Brain microvascular endothelial cell (primary cell): ENCODE measurements around the gene GMIP.

Experiments used
- DNase-seq: peaks from one replicate; pipeline ENCODE4 v3.0.0-alpha.2; 2020
- H3K27ac ChIP-seq: fragments of 250-450 bp; sonication (Bioruptor Pico); 2 replicates; pipeline ENCODE4 v1.5.1; 2020; ENCODE audit warnings: mild to moderate bottlenecking, moderate library complexity
- H3K27me3 ChIP-seq: fragments of 250-450 bp; sonication (Bioruptor Pico); replicated peaks from 2 replicates; pipeline ENCODE4 v1.5.1; 2020; ENCODE audit warnings: mild to moderate bottlenecking
- H3K36me3 ChIP-seq: fragments of 250-450 bp; sonication (Bioruptor Pico); replicated peaks from 2 replicates; pipeline ENCODE4 v1.5.1; 2020; ENCODE audit warnings: mild to moderate bottlenecking
- H3K4me3 ChIP-seq: 2 replicates; pipeline ENCODE4 v1.5.1; 2011; ENCODE audit warnings: low read depth, mild to moderate bottlenecking, control low read depth, low read length, moderate library complexity
- CTCF ChIP-seq: IDR thresholded peaks from 2 replicates; pipeline ENCODE4 v1.5.1; 2011; ENCODE audit warnings: low read depth, mild to moderate bottlenecking, moderate library complexity, low read length, control low read depth, inconsistent platforms; ENCODE audit errors: missing control alignments
- in situ Hi-C: cut with HindIII; loops from 2 replicates; pipeline ENCODE4 v1.10.0; 2017; ENCODE audit warnings: low sequenced_read_pairs, low pct_ligation_motif_present

Gene GMIP

GRCh38 chr19:19661675-19662251, 18.3 kb upstream of the GMIP start:
- H3K4me3 ChIP-seq = peak overlapping the region; percentile 97
- H3K27ac ChIP-seq = no peak overlapping the region
- no peaks in the 10 kb centered on the region for H3K27me3 ChIP-seq
- no peak for TF ChIP-seq CTCF
- DNase-seq = no peak
- peaks cover 29% of the 10 kb centered on the region for H3K36me3 ChIP-seq
- in situ Hi-C loops = no loop called here

GRCh38 chr19:19661141-19661674, 17.8 kb upstream of the GMIP start:
- Histone ChIP-seq H3K27me3 (no peaks in the 10 kb centered on the region), H3K27ac (no peak overlapping the region), H3K4me3 (no peak overlapping the region), H3K36me3 (peaks cover 35% of the 10 kb centered on the region)
- in situ Hi-C loops = no loop called here
- DNase-seq = no peak
- TF ChIP-seq CTCF = no peak

- no peak for TF ChIP-seq CTCF
- H3K4me3 ChIP-seq = no peak overlapping the region
- DNase-seq = no peak
- peaks cover 49% of the 10 kb centered on the region for H3K36me3 ChIP-seq
- no peaks in the 10 kb centered on the region for H3K27me3 ChIP-seq
- in situ Hi-C loops = no loop called here
- H3K27ac ChIP-seq = no peak overlapping the region
Observed at GRCh38 chr19:19659646-19660245, 16.3 kb upstream of the GMIP start.

- H3K4me3 ChIP-seq = no peak overlapping the region
- H3K27ac ChIP-seq = no peak overlapping the region
- H3K36me3 ChIP-seq = peaks cover 72% of the 10 kb centered on the region
- no peak for DNase-seq
- TF ChIP-seq CTCF = no peak
- H3K27me3 ChIP-seq = no peaks in the 10 kb centered on the region
- in situ Hi-C loops = no loop called here
Observed at GRCh38 chr19:19657397-19657783, 13.9 kb upstream of the GMIP start.

- DNase-seq = no peak
- in situ Hi-C loops = no loop called here
Observed at GRCh38 chr19:19656451-19657396, 13.3 kb upstream of the GMIP start.

More at GRCh38 chr19:19656451-19657396, 13.3 kb upstream of the GMIP start:
- Histone ChIP-seq H3K27me3 (no peaks in the 10 kb centered on the region), H3K36me3 (peaks cover 78% of the 10 kb centered on the region), H3K27ac (no peak overlapping the region), H3K4me3 (no peak overlapping the region)
- TF ChIP-seq CTCF = no peak
